GM18867 (cell line): ENCODE data around the gene VGLL4.

Experiments used
- ATAC-seq: cut with Tn5 transposase; IDR thresholded peaks from one replicate; pipeline ENCODE4 v1.9.1; 2021; ENCODE audit warnings: mild to moderate bottlenecking, moderate library complexity; ENCODE audit not compliant: unreplicated experiment

VGLL4 gene

GRCh38 chr3:11566916-11567315, 76.8 kb downstream of the VGLL4 start:
- ATAC-seq, result no peak

- no peak for ATAC-seq
Measured at GRCh38 chr3:11566478-11566877, 77.2 kb downstream of the VGLL4 start.

GRCh38 chr3:11565932-11566331, 77.8 kb downstream of the VGLL4 start:
- ATAC-seq, result no peak

- ATAC-seq, result no peak
Measured at GRCh38 chr3:11565492-11565891, 78.2 kb downstream of the VGLL4 start.

- ATAC-seq, result no peak
Measured at GRCh38 chr3:11565072-11565471, 78.6 kb downstream of the VGLL4 start.

- no peak for ATAC-seq
Measured at GRCh38 chr3:11564577-11565001, 79.1 kb downstream of the VGLL4 start.

GRCh38 chr3:11563865-11564185, 79.9 kb downstream of the VGLL4 start:
- ATAC-seq, result no peak

- no peak for ATAC-seq
Measured at GRCh38 chr3:11563159-11563864, 80.4 kb downstream of the VGLL4 start.

GRCh38 chr3:11562277-11562881, 81.3 kb downstream of the VGLL4 start:
- ATAC-seq, result no peak

GRCh38 chr3:11560746-11561145, 83.0 kb downstream of the VGLL4 start:
- ATAC-seq, result no peak

- no peak for ATAC-seq
Measured at GRCh38 chr3:11559816-11560633, 83.7 kb downstream of the VGLL4 start.

- no peak for ATAC-seq
Measured at GRCh38 chr3:11558918-11559815, 84.5 kb downstream of the VGLL4 start.

GRCh38 chr3:11558411-11558903, 85.3 kb downstream of the VGLL4 start:
- no peak for ATAC-seq

- ATAC-seq, result no peak
Measured at GRCh38 chr3:11558002-11558401, 85.7 kb downstream of the VGLL4 start.

GRCh38 chr3:11556851-11557644, 86.7 kb downstream of the VGLL4 start:
- ATAC-seq, result no peak

- no peak for ATAC-seq
Measured at GRCh38 chr3:11555881-11556633, 87.7 kb downstream of the VGLL4 start.

GRCh38 chr3:11555211-11555782, 88.4 kb downstream of the VGLL4 start:
- no peak for ATAC-seq

GRCh38 chr3:11554666-11555065, 89.0 kb downstream of the VGLL4 start:
- ATAC-seq, result no peak

GRCh38 chr3:11554236-11554610, 89.5 kb downstream of the VGLL4 start:
- ATAC-seq, result no peak
